Esophagus muscularis mucosa (tissue), 4 donors: ENCODE measurements around the gene VWA1. TPM values are rescaled to one million over a fixed set of nuclear protein-coding genes. Genes with fewer than 3 reads are reported as not detected.
"Not testable (repeated sequence)": the region's sequence is repeated elsewhere in the genome, so short reads cannot be mapped to it uniquely, and the experiment has no call there.

Experiments
- DNase-seq: peaks from one replicate; pipeline ENCODE4 v3.0.0-alpha.2; 2017; ENCODE audit errors: extremely low spot score
- H3K27ac ChIP-seq, 4 donors: fragments of 200-600 bp; sonication (generic); replicated peaks in 1 of 4; 1 replicate in 3 of 4; 2 replicates in 1 of 4; pipeline ENCODE4 v1.5.1; 2016 to 2019; ENCODE audit warnings: mild to moderate bottlenecking in 1 of 4
- H3K27me3 ChIP-seq, 4 donors: fragments of 200-600 bp; sonication (generic); one replicate each; pipeline versions ENCODE4 v1.5.1 to v1.6.0; 2016 to 2019
- H3K36me3 ChIP-seq, 4 donors: fragments of 200-600 bp; sonication (generic); one replicate each; pipeline ENCODE4 v1.5.1; 2016 to 2019
- H3K4me1 ChIP-seq, 4 donors: fragments of 200-600 bp; sonication (generic); one replicate each; pipeline ENCODE4 v1.5.1; 2016 to 2019
- H3K4me3 ChIP-seq, 4 donors: fragments of 200-600 bp; sonication (generic); 1 replicate in 2 of 4; 2 replicates in 2 of 4; pipeline ENCODE4 v1.5.1; 2016 to 2019; ENCODE audit warnings: mild to moderate bottlenecking in 4 of 4, moderate library complexity in 1 of 4
- H3K9me3 ChIP-seq, 4 donors: fragments of 200-600 bp; sonication (generic); 1 replicate in 3 of 4; 2 replicates in 1 of 4; pipeline ENCODE4 v1.5.1; 2016 to 2019
- CTCF ChIP-seq, 3 experiments: fragments of 200-600 bp in 2 of 3; fragments of 450-650 bp in 1 of 3; sonication (generic) in 2 of 3; IDR thresholded peaks; one replicate each; pipeline ENCODE4 v1.5.1; 2017 to 2019; ENCODE audit warnings: antibody characterized with exemption in 3 of 3, mild to moderate bottlenecking in 2 of 3, moderate library complexity in 1 of 3
- EP300 ChIP-seq: sonication (generic); formaldehyde crosslinking; IDR thresholded peaks from one replicate; pipeline ENCODE4 v1.6.1; 2017; ENCODE audit warnings: antibody characterized with exemption
- POLR2A ChIP-seq: fragments of 450-650 bp; IDR thresholded peaks from one replicate; pipeline ENCODE4 v1.6.1; 2017; ENCODE audit warnings: antibody characterized with exemption, moderate library complexity, mild to moderate bottlenecking, low read depth
- POLR2AphosphoS5 ChIP-seq, 2 donors: sonication (generic); formaldehyde crosslinking; IDR thresholded peaks; one replicate each; pipeline ENCODE4 v1.6.1; 2017; ENCODE audit warnings: antibody characterized with exemption in 2 of 2
- WGBS: methylation state at CpG from one replicate; pipeline ENCODE4 v1.1.5; 2018; 5-methylcytosine and 5-hydroxymethylcytosine counted together
- intact Hi-C: fragments of 100-400 bp; cut with DNase I; formaldehyde crosslinking; loops from one replicate; pipeline ENCODE4 v1.15.1; 2023
- total RNA-seq, 4 donors: library from RNA; depleted of rRNA; stranded (reverse); fragments of >200 nt; gene quantifications; one replicate each; pipeline versions ENCODE4 v1.1.0 to v1.2.1, GENCODE V29; 2016

Gene VWA1
- total RNA-seq, 4 donors from 2014 or later = 99.7 to 168 (median 116) TPM

GRCh38 chr1:1427820-1428148 is 7.7 kb upstream of the VWA1 start:
- Histone ChIP-seq H3K27ac (peak overlapping the region; percentile 96 to 98 (median 97)), H3K4me1 (peaks cover 47 to 74% (median 62%) of the 10 kb centered on the region in 4 donors)
- intact Hi-C loops = no loop called here

GRCh38 chr1:1428174-1428573 is 7.3 kb upstream of the VWA1 start:
- no peaks in the 10 kb centered on the region for H3K36me3 ChIP-seq
- DNase-seq = no peak
- 75% methylated on average over 16 of the region's 19 CpGs for WGBS
- no peak for TF ChIP-seq CTCF (IDR thresholded peaks at IDR 0.05)
- TF ChIP-seq POLR2AphosphoS5 (IDR thresholded peaks at IDR 0.05) = no peak
- peaks cover 51 to 76% (median 65%) of the 10 kb centered on the region in 4 donors for H3K4me1 ChIP-seq
- no peaks in the 10 kb centered on the region for H3K9me3 ChIP-seq
- peak overlapping the region; percentile 96 to 98 (median 97) for H3K27ac ChIP-seq
- intact Hi-C loops = no loop called here
- no peaks in the 10 kb centered on the region for H3K27me3 ChIP-seq
- no peak overlapping the region for H3K4me3 ChIP-seq

More at GRCh38 chr1:1427820-1428148, 7.7 kb upstream of the VWA1 start:
- no peaks in the 10 kb centered on the region for H3K36me3 ChIP-seq
- peak overlapping the region; percentile 62 to 70 (median 62) for H3K4me3 ChIP-seq
- TF ChIP-seq POLR2AphosphoS5 (IDR thresholded peaks at IDR 0.05) (no peak), POLR2A (no peak), EP300 (no peak)
- H3K9me3 ChIP-seq = no peaks in the 10 kb centered on the region
- WGBS = no CpG with 5 or more reads among the region's 22 CpGs
- DNase-seq = no peak
- no peaks in the 10 kb centered on the region for H3K27me3 ChIP-seq

- DNase-seq, H3K27me3 ChIP-seq, H3K4me3 ChIP-seq, H3K36me3 ChIP-seq, intact Hi-C loops, H3K9me3 ChIP-seq: not testable (repeated sequence)
- 92% methylated on average over 6 of the region's 6 CpGs for whole genome bisulfite sequencing
- Histone ChIP-seq H3K4me1 (peaks cover 59 to 84% (median 73%) of the 10 kb centered on the region in 4 donors), H3K27ac (peak overlapping the region; percentile 96 to 98 (median 97))
Observed at GRCh38 chr1:1428967-1429366, 6.5 kb upstream of the VWA1 start.

GRCh38 chr1:1429671-1430073 is 5.8 kb upstream of the VWA1 start:
- DNase-seq = no peak
- H3K4me1 ChIP-seq = peaks cover 66 to 91% (median 80%) of the 10 kb centered on the region in 4 donors
- H3K4me3 ChIP-seq = no peak overlapping the region
- H3K9me3 ChIP-seq = no peaks in the 10 kb centered on the region
- TF ChIP-seq POLR2A (no peak), CTCF (IDR thresholded peaks at IDR 0.05) (no peak), POLR2AphosphoS5 (IDR thresholded peaks at IDR 0.05) (no peak), EP300 (no peak)
- no peaks in the 10 kb centered on the region for H3K27me3 ChIP-seq
- 41% methylated on average over 6 of the region's 6 CpGs for WGBS
- no peaks in the 10 kb centered on the region for H3K36me3 ChIP-seq
- intact Hi-C loops = no loop called here
- H3K27ac ChIP-seq = peak overlapping the region; percentile 96 to 98 (median 97)

GRCh38 chr1:1430114-1430982 is 5.1 kb upstream of the VWA1 start:
- no peak for DNase-seq

More at GRCh38 chr1:1430114-1430982, 5.1 kb upstream of the VWA1 start:
- peaks cover 73 to 97% (median 87%) of the 10 kb centered on the region in 4 donors for H3K4me1 ChIP-seq
- WGBS = 13% methylated on average over 21 of the region's 35 CpGs
- H3K4me3 ChIP-seq = peak overlapping the region; percentile 32 to 67 (median 39)
- peak overlapping the region; percentile 96 to 98 (median 97) for H3K27ac ChIP-seq
- no peaks in the 10 kb centered on the region for H3K9me3 ChIP-seq
- intact Hi-C loops = no loop called here
- H3K27me3 ChIP-seq = no peaks in the 10 kb centered on the region
- TF ChIP-seq CTCF (IDR thresholded peaks at IDR 0.05) = peak; percentile 8 to 37 (median 26)
- TF ChIP-seq EP300 = no peak
- no peak for TF ChIP-seq POLR2A
- peak; percentile 61 to 78 for TF ChIP-seq POLR2AphosphoS5 (IDR thresholded peaks at IDR 0.05)
- no peaks in the 10 kb centered on the region for H3K36me3 ChIP-seq
